ENCODE results near the gene KIFC1.

Gene KIFC1

GRCh38 chr6:33441457-33441856, 49.8 kb downstream of the KIFC1 start:
- DNase-seq (ENCODE audit: low read depth), result no peak

GRCh38 chr6:33442283-33442682, 50.7 kb downstream of the KIFC1 start:
- no peak for DNase-seq (ENCODE audit: low read depth)

GRCh38 chr6:33443025-33443424, 51.4 kb downstream of the KIFC1 start:
- DNase-seq (ENCODE audit: low read depth), result no peak

- DNase-seq (ENCODE audit: low read depth), result no peak
These were observed 52.2 kb downstream of the KIFC1 start for GRCh38 chr6:33443619-33444504.

GRCh38 chr6:33445119-33445603, 53.5 kb downstream of the KIFC1 start:
- no peak for DNase-seq (ENCODE audit: low read depth)

GRCh38 chr6:33446356-33446755, 54.7 kb downstream of the KIFC1 start:
- no peak for DNase-seq (ENCODE audit: low read depth)

GRCh38 chr6:33450434-33450833, 58.8 kb downstream of the KIFC1 start:
- no peak for DNase-seq (ENCODE audit: low read depth)

GRCh38 chr6:33451606-33452005, 60.0 kb downstream of the KIFC1 start:
- no peak for DNase-seq (ENCODE audit: low read depth)

GRCh38 chr6:33452496-33452895, 60.9 kb downstream of the KIFC1 start:
- no peak for DNase-seq (ENCODE audit: low read depth)

GRCh38 chr6:33453393-33454008, 61.9 kb downstream of the KIFC1 start:
- DNase-seq (ENCODE audit: low read depth), result no peak

GRCh38 chr6:33454009-33454946, 62.7 kb downstream of the KIFC1 start, which contains the start of gene ZBTB9:
Gene ZBTB9, plus strand, starts transcription at chr6:33454576. Its CDS starts 525 bp downstream, at chr6:33455101.
- peak; percentile 93 for DNase-seq (ENCODE audit: low read depth)

GRCh38 chr6:33455051-33455450, 63.4 kb downstream of the KIFC1 start:
- no peak for DNase-seq (ENCODE audit: low read depth)

GRCh38 chr6:33456156-33456555, 64.5 kb downstream of the KIFC1 start:
- no peak for DNase-seq (ENCODE audit: low read depth)

- DNase-seq (ENCODE audit: low read depth), result no peak
These were observed 67.1 kb downstream of the KIFC1 start for GRCh38 chr6:33458676-33459075.

GRCh38 chr6:33459226-33459625, 67.6 kb downstream of the KIFC1 start:
- DNase-seq (ENCODE audit: low read depth), result no peak

Data from stromal cell of bone marrow (primary cell).